Measurements from ENCODE around the gene ZDHHC1. TPM values are rescaled to one million over a fixed set of nuclear protein-coding genes. Genes with fewer than 3 reads are reported as not detected.

The ZDHHC1 gene
- total and polyA plus RNA-seq, 2 of the 13 experiments (the other 11 are each of a cell fraction or from before 2014, with no cell fraction given) = 0.51 to 1.1 TPM

DNA sequence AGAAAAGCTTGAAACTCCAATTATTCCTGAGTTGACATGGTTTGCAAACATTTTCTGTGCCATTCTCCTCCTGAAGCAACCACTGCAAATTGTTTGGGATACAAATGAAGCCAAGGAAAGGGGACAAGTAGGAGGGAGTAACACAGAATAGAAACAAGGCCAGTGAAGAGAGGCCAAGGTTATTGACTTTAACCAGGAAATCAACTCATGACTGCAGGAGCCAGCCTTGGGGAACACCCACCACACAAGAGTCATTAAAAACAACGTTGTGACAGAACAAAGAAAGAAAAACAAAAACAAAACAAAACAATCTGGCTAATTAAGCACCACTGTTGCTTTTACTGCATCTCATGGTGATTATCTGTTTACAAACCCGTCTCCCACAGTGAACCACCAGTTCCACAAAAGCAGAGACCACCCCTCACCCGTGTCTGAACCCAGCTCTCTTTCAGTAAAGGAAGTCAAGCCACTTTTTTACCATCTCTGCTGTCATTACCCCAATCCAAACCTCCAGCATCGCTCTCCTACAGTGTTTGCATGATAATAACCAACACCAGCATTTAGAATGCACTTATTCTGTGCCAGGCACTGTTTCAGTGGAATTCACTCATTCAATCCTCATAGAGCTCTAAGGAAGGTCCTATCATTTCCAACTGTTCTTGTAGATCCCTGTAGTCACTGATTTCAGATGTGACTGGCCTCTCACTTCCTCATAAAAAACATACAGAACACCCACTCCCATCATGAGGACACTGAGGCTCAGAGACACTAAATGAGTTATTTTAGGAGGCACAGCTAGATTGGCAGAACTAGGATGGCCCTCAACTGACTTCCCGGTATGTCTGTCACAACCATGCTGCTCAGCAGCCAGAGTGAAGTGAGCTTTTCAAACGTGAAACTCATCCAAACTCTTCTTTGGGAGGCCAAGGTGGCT, 2.0 kb downstream of the ZDHHC1 start:
- no peaks in the 10 kb centered on the region for H3K9me3 ChIP-seq (ENCODE audit: low read length)
- FAIRE-seq (no peak), ATAC-seq (no peak), DNase-seq (ENCODE audit: low spot score) (no peak)
- TF ChIP-seq FOXA1 (IDR thresholded peaks at IDR 0.05) (no peak), FOXA1 (CRISPR knock-in tag; IDR thresholded peaks at IDR 0.05) (peak; percentile 38; the same call in 1 of the 2 replicates), HNF4G (IDR thresholded peaks at IDR 0.05; ENCODE audit: borderline replicate concordance, low read depth, low read length) (no peak), HNF4G (CRISPR knock-in tag; IDR thresholded peaks at IDR 0.05; ENCODE audit: borderline replicate concordance, low read depth) (no peak), JUNB (CRISPR knock-in tag; IDR thresholded peaks at IDR 0.05; ENCODE audit: borderline replicate concordance) (no peak), ZNF343 (CRISPR knock-in tag; IDR thresholded peaks at IDR 0.05) (no peak)
- CTCF ChIA-PET (ENCODE audit: low intra/inter-chr PET ratio, low total read pairs) = no interaction called here
- no peaks in the 10 kb centered on the region for H4K20me1 ChIP-seq (ENCODE audit: insufficient read depth, low read length)
- in situ Hi-C loops (cut with HindIII; ENCODE audit: extremely low pct_ligation_motif_present, low pct_unique_long_range_greater_than_20kb) (no loop called here), intact Hi-C loops (cut with micrococcal nuclease; ENCODE audit: unreplicated experiment) (no loop called here)
- BruUV-seq (replicated peaks) = no TSS peak
- no peak overlapping the region for H3K9ac ChIP-seq (ENCODE audit: insufficient read depth, low read depth, low read length)
- POLR2A ChIA-PET = interaction anchor here (1.1 kb wide), 1 partner anchor 17 kb away, joined by 3 read pairs; the partner anchor contains the start of gene HSD11B2
- H3K4me2 ChIP-seq (ENCODE audit: low read depth, low read length) = no peak overlapping the region
- peak overlapping the region; percentile 34 for H2AFZ ChIP-seq (ENCODE audit: low read length)
- no peaks in the 10 kb centered on the region for H3K79me2 ChIP-seq (ENCODE audit: insufficient read depth, low read length)
- no peak overlapping the region for H3K27ac ChIP-seq (ENCODE audit: extremely low read length, insufficient read depth, low read length)
- 47% methylated on average over 6 of the region's 6 CpGs for WGBS (ENCODE audit: low lambda C conversion rate)
- H3K27me3 ChIP-seq (ENCODE audit: control insufficient read depth in 1 of 2, insufficient read depth in 2 of 2, low read length in 2 of 2) = peaks cover 0 to 10% of the 10 kb centered on the region in 2 experiments; a peak in 2 of 5 replicates
- no peaks in the 10 kb centered on the region for H3K36me3 ChIP-seq (replicated peaks in 1 of 2; ENCODE audit: control insufficient read depth in 1 of 2, insufficient read depth in 2 of 2, low read length in 2 of 2)
- no peak overlapping the region for H3K4me3 ChIP-seq (replicated peaks in 1 of 3; ENCODE audit: insufficient read depth in 1 of 3, low read depth in 2 of 3, low read length in 3 of 3)
- H3K4me1 ChIP-seq (ENCODE audit: insufficient read depth, low read length) = peaks cover 46% of the 10 kb centered on the region

DNA sequence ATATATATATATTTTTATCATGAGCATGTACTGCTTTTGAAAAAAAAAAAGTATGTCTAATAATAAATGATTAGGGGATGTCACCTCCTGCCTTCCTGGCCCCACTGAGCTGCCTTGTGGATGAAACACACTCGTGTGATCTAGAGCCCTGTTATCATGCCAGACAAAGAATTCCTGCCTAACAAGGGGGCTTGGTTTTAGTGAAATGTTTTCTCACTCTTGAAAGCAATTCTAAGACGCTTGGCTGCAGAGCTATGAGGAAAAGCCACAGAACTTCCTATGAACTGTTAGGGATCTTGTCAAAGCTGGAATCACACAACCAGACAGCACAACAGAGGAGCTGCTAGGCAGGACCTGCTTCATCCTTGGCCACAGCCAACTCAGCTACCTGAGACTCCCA, 4.0 kb downstream of the ZDHHC1 start:
- BruUV-seq (replicated peaks) = no TSS peak
- TF ChIP-seq NFKB2 (CRISPR knock-in tag; IDR thresholded peaks at IDR 0.05; ENCODE audit: borderline replicate concordance) (no peak), ZNF12 (CRISPR knock-in tag; IDR thresholded peaks at IDR 0.05) (no peak)
- TF ChIP-seq, protein P1, sequence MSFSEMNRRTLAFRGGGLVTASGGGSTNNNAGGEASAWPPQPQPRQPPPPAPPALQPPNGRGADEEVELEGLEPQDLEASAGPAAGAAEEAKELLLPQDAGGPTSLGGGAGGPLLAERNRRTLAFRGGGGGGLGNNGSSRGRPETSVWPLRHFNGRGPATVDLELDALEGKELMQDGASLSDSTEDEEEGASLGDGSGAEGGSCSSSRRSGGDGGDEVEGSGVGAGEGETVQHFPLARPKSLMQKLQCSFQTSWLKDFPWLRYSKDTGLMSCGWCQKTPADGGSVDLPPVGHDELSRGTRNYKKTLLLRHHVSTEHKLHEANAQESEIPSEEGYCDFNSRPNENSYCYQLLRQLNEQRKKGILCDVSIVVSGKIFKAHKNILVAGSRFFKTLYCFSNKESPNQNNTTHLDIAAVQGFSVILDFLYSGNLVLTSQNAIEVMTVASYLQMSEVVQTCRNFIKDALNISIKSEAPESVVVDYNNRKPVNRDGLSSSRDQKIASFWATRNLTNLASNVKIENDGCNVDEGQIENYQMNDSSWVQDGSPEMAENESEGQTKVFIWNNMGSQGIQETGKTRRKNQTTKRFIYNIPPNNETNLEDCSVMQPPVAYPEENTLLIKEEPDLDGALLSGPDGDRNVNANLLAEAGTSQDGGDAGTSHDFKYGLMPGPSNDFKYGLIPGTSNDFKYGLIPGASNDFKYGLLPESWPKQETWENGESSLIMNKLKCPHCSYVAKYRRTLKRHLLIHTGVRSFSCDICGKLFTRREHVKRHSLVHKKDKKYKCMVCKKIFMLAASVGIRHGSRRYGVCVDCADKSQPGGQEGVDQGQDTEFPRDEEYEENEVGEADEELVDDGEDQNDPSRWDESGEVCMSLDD (CRISPR knock-in tag; IDR thresholded peaks at IDR 0.05; ENCODE audit: borderline replicate concordance) = no peak

More for the DNA sequence above, 4.0 kb downstream of the ZDHHC1 start:
- Histone ChIP-seq H3K79me2 (ENCODE audit: insufficient read depth, low read length) (no peaks in the 10 kb centered on the region), H3K4me3 (replicated peaks in 1 of 3; ENCODE audit: insufficient read depth in 1 of 3, low read depth in 2 of 3, low read length in 3 of 3) (no peak overlapping the region), H3K4me1 (ENCODE audit: insufficient read depth, low read length) (peaks cover 52% of the 10 kb centered on the region), H3K9ac (ENCODE audit: insufficient read depth, low read depth, low read length) (no peak overlapping the region), H3K9me3 (ENCODE audit: low read length) (no peaks in the 10 kb centered on the region), H3K27ac (ENCODE audit: extremely low read length, insufficient read depth, low read length) (no peak overlapping the region), H3K27me3 (ENCODE audit: control insufficient read depth in 1 of 2, insufficient read depth in 2 of 2, low read length in 2 of 2) (peaks cover 0 to 6% of the 10 kb centered on the region in 2 experiments; a peak in 2 of 5 replicates), H2AFZ (ENCODE audit: low read length) (no peak overlapping the region), H3K4me2 (ENCODE audit: low read depth, low read length) (no peak overlapping the region), H3K36me3 (replicated peaks in 1 of 2; ENCODE audit: control insufficient read depth in 1 of 2, insufficient read depth in 2 of 2, low read length in 2 of 2) (no peaks in the 10 kb centered on the region), H4K20me1 (ENCODE audit: insufficient read depth, low read length) (no peaks in the 10 kb centered on the region)
- WGBS (ENCODE audit: low lambda C conversion rate) = 31% methylated on average over 2 of the region's 2 CpGs
- intact Hi-C loops (cut with micrococcal nuclease; ENCODE audit: unreplicated experiment) (no loop called here), in situ Hi-C loops (cut with HindIII; ENCODE audit: extremely low pct_ligation_motif_present, low pct_unique_long_range_greater_than_20kb) (no loop called here)
- DNase-seq (ENCODE audit: low spot score) (no peak), ATAC-seq (no peak), FAIRE-seq (no peak)
- ChIA-PET POLR2A (no interaction called here), CTCF (ENCODE audit: low intra/inter-chr PET ratio, low total read pairs) (no interaction called here)

Measured in HepG2 (cell line).